ENCODE results near the gene PANK4.

DNA sequence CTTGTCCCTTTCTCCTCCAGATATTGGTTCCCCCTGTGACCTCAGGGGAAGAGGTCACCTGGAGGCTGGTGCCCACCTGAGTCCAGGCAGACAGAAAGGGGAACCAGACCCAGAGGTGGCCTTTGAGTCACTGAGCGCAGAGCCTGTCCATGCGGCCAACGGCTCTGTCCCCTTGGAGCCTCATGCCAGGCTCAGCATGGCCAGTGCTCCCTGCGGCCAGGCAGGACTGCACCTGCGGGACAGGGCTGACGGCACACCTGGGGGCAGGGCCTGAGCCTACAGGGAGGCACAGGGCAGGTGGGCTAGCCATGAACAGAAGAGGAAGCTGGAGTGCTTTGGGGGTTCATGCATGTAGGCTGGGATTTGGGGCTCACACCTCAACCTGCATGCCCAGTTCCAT lies 32.5 kb upstream of the PANK4 start:
- TF ChIP-seq POLR2A (IDR thresholded peaks at IDR 0.05), result no peak
- TF ChIP-seq, protein P1, sequence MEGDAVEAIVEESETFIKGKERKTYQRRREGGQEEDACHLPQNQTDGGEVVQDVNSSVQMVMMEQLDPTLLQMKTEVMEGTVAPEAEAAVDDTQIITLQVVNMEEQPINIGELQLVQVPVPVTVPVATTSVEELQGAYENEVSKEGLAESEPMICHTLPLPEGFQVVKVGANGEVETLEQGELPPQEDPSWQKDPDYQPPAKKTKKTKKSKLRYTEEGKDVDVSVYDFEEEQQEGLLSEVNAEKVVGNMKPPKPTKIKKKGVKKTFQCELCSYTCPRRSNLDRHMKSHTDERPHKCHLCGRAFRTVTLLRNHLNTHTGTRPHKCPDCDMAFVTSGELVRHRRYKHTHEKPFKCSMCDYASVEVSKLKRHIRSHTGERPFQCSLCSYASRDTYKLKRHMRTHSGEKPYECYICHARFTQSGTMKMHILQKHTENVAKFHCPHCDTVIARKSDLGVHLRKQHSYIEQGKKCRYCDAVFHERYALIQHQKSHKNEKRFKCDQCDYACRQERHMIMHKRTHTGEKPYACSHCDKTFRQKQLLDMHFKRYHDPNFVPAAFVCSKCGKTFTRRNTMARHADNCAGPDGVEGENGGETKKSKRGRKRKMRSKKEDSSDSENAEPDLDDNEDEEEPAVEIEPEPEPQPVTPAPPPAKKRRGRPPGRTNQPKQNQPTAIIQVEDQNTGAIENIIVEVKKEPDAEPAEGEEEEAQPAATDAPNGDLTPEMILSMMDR (IDR thresholded peaks at IDR 0.05), result no peak

All from testis (tissue), 2 donors.